H4 (cell line): Measurements from ENCODE around the gene PEPD. TPM values are rescaled to one million over a fixed set of nuclear protein-coding genes. Genes with fewer than 3 reads are reported as not detected.

Source experiments
- DNase-seq: peaks from one replicate; pipeline ENCODE4 v3.0.0-alpha.2; 2015; ENCODE audit warnings: low spot score
- total RNA-seq: library from RNA; depleted of rRNA; stranded (reverse); fragments of >200 nt; shearing (Covaris generic); gene quantifications from 2 replicates; pipeline ENCODE4 v1.2.3, GENCODE V29; 2014

Gene PEPD
- total RNA-seq, 1 experiment from 2014 or later = 62.7 TPM

GRCh38 chr19:33440241-33440640 lies 81.3 kb downstream of the PEPD start:
- DNase-seq = no peak

- DNase-seq = no peak
These were observed 82.4 kb downstream of the PEPD start for GRCh38 chr19:33438987-33439781.

GRCh38 chr19:33437821-33438671 lies 83.5 kb downstream of the PEPD start:
- DNase-seq = peak; percentile 51

- DNase-seq = no peak
These were observed 84.2 kb downstream of the PEPD start for GRCh38 chr19:33437393-33437820.

DNA sequence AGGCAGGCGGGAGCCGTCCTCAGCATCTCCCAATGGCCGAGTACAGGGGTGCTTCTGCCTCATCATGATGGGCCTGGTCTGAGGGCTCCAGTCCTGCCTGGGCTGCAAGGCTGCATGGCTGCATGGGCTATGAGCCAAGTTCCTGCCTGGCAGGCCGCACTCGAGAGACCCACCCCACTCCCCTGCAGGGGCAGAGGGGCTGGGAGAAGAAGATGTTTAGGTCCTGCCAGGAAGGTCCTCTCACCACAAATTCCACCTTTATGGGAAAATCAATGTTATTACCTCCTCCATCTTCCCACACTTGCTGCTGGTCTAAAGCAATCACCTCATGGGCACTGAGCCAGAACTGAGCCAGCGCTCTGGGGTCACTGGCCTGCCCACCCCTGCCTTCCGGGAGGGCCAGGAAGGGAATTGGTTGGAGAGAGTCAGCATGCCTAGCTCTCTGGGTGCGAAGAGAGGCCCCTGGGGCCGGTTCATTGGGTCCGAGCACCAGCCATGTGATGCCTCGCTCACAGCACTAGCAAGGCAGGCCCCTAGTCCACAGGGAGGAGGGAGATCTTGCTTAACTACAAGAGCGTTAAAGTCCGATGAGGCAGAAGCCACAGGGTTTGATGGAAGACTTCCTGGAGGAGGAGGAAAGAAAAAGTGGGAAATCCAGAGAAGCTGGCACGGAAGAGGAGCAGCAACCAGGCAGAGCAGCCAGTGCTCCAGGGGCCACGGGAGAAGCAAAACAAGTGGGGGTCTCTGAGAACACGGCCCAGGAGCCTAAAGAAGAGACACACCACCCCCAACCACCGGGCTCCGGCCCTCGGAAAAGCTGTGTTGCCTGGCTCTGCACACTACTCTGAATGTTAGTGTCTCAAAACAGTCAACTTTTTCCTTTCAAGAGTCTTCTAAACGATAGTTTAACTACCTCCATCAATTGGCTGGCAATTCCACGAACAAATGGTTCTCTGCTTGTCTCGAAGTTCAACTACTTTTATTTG lies 84.9 kb downstream of the PEPD start:
- DNase-seq = no peak

- no peak for DNase-seq
These were observed 85.8 kb downstream of the PEPD start for GRCh38 chr19:33435706-33436359.

GRCh38 chr19:33434886-33435705 lies 86.5 kb downstream of the PEPD start:
- DNase-seq = no peak

DNA sequence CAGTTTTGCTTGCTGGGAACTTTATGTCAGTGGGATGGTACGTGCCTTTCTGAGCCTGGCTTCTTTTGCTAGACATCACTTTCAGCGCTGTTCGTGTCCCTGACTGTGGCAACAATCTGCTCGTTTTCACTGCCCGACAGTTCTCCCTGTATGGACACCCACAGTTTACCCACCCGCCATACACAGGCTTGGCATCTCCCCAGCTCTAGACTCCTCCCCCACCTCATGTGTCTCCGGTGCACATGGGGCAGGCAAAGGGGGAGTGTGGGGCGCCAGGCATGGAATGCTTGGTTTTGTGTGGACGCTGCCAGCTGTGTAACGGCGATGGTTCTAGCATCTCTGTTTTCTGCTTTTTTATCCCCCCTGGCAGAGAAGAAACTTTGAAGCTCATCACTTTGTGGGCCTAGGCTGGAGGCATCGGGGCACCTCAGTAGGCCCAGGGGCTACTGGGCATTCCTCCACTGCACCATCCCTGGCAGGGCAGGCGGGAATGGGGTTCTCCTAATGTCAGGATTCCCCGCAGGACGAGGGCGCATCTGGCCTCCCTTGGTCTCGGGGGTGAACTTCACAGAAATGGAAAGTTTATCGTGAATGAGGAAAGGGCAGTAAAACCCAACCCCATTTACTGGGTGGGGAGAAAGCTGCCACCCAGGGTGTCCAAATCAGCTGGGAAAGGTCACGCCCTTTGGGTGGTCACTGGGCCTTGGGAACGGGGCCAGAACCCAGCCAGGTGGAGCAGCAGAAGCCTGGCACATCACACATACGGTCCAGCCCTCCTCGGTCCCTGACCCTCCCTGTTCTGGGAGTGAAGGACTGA lies 87.3 kb downstream of the PEPD start:
- DNase-seq = no peak

GRCh38 chr19:33432446-33433170 lies 89.0 kb downstream of the PEPD start:
- no peak for DNase-seq

GRCh38 chr19:33432015-33432414 lies 89.6 kb downstream of the PEPD start:
- no peak for DNase-seq

DNA sequence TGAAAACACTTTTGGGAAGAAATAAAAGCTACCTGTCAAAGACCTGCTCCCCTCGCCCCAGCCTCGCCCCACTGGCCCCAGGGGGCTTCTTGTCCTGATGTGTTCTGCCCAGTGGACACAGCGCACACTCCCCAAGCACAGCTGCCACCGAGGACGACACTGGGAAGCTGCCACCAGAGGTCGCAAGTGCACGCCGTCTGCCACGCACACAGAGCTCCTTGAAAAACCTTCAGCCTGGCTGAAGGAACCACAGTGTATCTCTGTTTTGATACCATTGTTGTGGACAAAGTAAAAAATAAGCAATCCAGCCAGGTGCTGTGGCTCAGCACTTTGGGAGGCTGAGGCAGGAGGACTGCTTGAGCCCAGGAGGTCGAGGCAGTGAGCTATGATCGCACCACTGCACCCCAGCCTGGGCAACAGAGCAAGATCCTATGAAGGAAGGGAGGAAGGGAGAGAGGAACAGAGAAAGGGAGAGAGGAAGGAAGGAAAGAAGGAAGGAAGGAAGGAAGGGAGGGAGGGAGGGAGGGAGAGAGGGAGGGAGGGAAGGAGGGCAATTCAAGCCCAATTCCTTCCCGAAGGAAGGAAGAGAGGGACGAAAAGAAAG lies 90.8 kb downstream of the PEPD start:
- DNase-seq = peak; percentile 69

DNA sequence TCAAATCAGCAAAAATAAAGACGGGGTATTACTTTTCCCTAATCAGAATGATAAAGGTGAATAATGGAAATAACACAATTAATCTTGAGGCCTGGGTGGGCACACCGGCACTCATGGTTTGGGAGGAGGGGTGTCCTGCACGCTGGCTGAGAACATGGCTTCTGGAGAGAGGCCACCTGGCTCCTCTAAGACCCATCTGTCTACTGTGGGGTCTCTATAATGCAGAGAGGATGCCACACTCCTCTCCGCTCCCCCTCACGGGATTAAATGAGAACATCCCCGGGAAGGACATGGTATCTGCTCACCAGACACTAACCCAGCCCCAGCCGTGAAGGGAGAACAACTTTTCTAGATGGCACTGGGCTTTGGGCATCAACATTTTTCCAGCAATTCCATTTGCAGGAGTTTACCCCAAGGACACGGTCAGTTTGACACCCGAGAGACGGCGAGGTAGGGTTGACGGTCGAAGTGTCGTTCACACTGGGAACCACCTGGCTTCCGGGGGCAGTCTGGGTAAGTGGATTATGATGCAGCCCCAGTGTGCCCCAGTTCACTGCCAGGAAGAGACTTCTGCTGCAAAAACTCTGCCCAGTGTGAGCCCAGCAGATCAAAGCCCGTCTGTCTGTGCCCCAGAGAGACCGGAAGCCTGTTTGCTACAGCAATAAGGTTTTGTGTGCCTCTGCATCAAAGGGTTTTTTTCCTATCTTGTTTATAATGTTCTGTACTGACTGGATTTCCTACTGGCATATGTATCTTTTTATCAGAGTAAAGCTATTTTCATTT lies 91.5 kb downstream of the PEPD start:
- no peak for DNase-seq

DNA sequence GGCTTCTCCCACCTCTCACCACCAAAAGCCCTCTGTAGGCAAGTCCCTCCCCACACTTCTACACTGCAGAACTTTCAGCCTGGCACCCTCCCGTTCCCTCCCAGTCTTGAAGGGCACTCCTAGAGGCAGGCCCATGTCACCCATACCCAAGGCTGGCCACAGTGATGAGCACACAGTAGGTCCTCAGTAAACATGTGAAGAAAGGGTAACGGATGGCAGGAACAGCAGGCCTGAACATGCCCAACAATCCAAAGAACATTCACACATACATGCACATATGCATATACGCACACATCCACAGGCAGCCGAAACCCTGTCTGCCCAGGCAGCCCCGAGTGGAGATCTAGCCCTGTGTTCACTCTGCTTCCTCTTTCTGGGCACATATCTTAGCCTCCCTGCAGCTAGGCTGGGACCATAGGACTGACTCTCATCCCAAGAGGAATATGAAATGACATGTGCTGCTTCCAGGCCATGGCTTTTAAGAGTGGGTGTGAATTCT lies 92.9 kb downstream of the PEPD start:
- no peak for DNase-seq

- no peak for DNase-seq
These were observed 93.6 kb downstream of the PEPD start for GRCh38 chr19:33427801-33428626.

GRCh38 chr19:33426621-33427361 lies 94.8 kb downstream of the PEPD start:
- DNase-seq = no peak

GRCh38 chr19:33424181-33424580 lies 97.4 kb downstream of the PEPD start:
- no peak for DNase-seq
